ENCODE measurements around the gene CACNA1A. TPM values are rescaled to one million over a fixed set of nuclear protein-coding genes. Genes with fewer than 3 reads are reported as not detected.

Gene CACNA1A
- total and polyA plus RNA-seq, 2 of the 13 experiments (the other 11 are each of a cell fraction or from before 2014, with no cell fraction given): not detected

DNA sequence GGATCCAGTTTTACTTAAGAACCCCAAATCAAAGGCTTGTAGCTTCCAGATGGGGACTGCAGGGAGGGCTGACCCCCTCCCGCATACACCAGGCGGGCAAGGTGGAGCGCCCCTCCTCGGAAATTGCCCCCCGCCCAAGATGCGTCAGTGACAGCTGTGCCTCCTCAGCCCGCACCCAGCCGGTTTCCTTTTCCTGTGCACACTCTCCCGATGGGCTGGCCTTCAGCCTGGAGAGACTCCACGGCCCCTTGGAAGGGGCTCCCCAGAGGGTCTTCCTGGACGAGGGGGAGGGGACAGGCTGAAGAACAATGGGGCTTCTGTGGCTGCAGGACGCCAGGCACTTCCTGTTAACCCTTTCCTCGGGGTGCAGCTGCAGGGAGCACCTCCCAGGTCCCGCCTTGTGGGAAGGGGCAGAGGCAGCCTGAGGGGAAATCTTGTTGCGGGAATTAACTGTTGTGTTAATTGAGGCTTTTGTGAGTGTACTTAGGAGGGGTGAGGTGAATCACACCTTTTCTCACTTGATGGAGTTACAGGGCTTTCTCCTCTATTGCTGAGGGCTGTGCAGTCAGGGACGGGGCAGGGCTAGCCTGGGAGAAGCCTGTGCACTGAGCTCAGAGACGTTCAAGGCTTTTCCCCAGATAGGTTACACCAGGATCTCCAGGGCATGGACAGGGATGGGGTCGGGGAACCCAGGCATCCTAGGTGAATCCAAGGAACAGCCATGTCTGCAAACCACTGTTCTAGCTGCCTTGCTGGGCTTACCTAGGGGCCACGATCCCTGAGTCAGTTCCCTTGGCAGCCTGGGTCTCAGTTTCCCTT, 341.7 kb downstream of the CACNA1A start (continued):
- TF ChIP-seq, protein P1, sequence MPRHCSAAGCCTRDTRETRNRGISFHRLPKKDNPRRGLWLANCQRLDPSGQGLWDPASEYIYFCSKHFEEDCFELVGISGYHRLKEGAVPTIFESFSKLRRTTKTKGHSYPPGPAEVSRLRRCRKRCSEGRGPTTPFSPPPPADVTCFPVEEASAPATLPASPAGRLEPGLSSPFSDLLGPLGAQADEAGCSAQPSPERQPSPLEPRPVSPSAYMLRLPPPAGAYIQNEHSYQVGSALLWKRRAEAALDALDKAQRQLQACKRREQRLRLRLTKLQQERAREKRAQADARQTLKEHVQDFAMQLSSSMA (CRISPR knock-in tag; IDR thresholded peaks at IDR 0.05): no peak
- TF ChIP-seq CCAR2 (optimal IDR thresholded peaks at IDR 0.05; ENCODE audit: low read depth, low read length): no peak
- TF ChIP-seq, protein P2, sequence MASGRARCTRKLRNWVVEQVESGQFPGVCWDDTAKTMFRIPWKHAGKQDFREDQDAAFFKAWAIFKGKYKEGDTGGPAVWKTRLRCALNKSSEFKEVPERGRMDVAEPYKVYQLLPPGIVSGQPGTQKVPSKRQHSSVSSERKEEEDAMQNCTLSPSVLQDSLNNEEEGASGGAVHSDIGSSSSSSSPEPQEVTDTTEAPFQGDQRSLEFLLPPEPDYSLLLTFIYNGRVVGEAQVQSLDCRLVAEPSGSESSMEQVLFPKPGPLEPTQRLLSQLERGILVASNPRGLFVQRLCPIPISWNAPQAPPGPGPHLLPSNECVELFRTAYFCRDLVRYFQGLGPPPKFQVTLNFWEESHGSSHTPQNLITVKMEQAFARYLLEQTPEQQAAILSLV (CRISPR knock-in tag; IDR thresholded peaks at IDR 0.05; ENCODE audit: borderline replicate concordance): peak; percentile 54; the same call in 1 of the 2 replicates
- no peak for TF ChIP-seq ZNF674 (CRISPR knock-in tag; IDR thresholded peaks at IDR 0.05; ENCODE audit: low read depth)
- no peak for TF ChIP-seq NFATC3 (CRISPR knock-in tag; IDR thresholded peaks at IDR 0.05)
- TF ChIP-seq, protein P3, sequence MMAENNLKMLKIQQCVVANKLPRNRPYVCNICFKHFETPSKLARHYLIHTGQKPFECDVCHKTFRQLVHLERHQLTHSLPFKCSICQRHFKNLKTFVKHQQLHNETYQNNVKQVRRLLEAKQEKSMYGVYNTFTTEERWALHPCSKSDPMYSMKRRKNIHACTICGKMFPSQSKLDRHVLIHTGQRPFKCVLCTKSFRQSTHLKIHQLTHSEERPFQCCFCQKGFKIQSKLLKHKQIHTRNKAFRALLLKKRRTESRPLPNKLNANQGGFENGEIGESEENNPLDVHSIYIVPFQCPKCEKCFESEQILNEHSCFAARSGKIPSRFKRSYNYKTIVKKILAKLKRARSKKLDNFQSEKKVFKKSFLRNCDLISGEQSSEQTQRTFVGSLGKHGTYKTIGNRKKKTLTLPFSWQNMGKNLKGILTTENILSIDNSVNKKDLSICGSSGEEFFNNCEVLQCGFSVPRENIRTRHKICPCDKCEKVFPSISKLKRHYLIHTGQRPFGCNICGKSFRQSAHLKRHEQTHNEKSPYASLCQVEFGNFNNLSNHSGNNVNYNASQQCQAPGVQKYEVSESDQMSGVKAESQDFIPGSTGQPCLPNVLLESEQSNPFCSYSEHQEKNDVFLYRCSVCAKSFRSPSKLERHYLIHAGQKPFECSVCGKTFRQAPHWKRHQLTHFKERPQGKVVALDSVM (CRISPR knock-in tag; IDR thresholded peaks at IDR 0.05): peak; percentile 74
- no peak for TF ChIP-seq ISX (CRISPR knock-in tag; conservative IDR thresholded peaks at IDR 0.05)
- TF ChIP-seq ZNF598 (CRISPR knock-in tag; IDR thresholded peaks at IDR 0.05; ENCODE audit: borderline replicate concordance): no peak; the same call in 1 of the 2 replicates
- TF ChIP-seq ZNF816 (CRISPR knock-in tag; IDR thresholded peaks at IDR 0.05; ENCODE audit: borderline replicate concordance): no peak
- peak; percentile 50; the same call in 1 of the 2 replicates for TF ChIP-seq NFKB2 (CRISPR knock-in tag; IDR thresholded peaks at IDR 0.05; ENCODE audit: borderline replicate concordance)
- peak; percentile 63; the same call in 1 of the 2 replicates for TF ChIP-seq ZNF564 (CRISPR knock-in tag; IDR thresholded peaks at IDR 0.05)
- peak; percentile 86; the same call in 1 of the 2 replicates for TF ChIP-seq BRD4 (CRISPR knock-in tag; IDR thresholded peaks at IDR 0.05)
- no peak for TF ChIP-seq MAFG (CRISPR knock-in tag; IDR thresholded peaks at IDR 0.05)
- no peak for TF ChIP-seq MBD4 (IDR thresholded peaks at IDR 0.05; ENCODE audit: borderline replicate concordance, low read length)
- no peak for TF ChIP-seq SMARCE1 (IDR thresholded peaks at IDR 0.05; ENCODE audit: borderline replicate concordance)
- no peak for TF ChIP-seq RFX1 (IDR thresholded peaks at IDR 0.05)
- TF ChIP-seq EHMT2 (IDR thresholded peaks at IDR 0.05; ENCODE audit: borderline replicate concordance, low read depth, low read length): no peak
- peak; percentile 84 for TF ChIP-seq SALL1 (CRISPR knock-in tag; IDR thresholded peaks at IDR 0.05)
- no peak for TF ChIP-seq HDAC6 (IDR thresholded peaks at IDR 0.05; ENCODE audit: low read depth, low read length)
- TF ChIP-seq, protein P4, sequence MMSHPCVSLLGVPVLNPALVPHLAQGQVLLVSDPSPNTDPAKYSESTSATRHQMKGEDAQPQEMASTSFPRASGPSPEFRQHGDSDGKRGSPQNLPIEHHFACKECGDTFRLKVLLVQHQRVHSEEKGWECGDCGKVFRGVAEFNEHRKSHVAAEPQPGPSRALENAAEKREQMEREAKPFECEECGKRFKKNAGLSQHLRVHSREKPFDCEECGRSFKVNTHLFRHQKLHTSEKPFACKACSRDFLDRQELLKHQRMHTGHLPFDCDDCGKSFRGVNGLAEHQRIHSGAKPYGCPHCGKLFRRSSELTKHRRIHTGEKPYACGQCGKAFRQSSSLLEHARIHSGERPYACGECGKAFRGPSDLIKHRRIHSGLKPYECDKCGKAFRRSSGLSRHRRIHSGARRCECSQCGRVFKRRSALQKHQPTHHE (CRISPR knock-in tag; IDR thresholded peaks at IDR 0.05; ENCODE audit: borderline replicate concordance): no peak
- TF ChIP-seq JUNB (CRISPR knock-in tag; IDR thresholded peaks at IDR 0.05; ENCODE audit: borderline replicate concordance): no peak

All from HepG2 (cell line).